Uterus (tissue), 4 donors: ENCODE results near the gene RETREG3. TPM values are rescaled to one million over a fixed set of nuclear protein-coding genes. Genes with fewer than 3 reads are reported as not detected.

Source experiments
- DNase-seq, 2 donors: peaks; one replicate each; pipeline ENCODE4 v3.0.0-alpha.2; 2019 to 2020
- H3K27ac ChIP-seq, 2 donors: fragments of 200-600 bp; sonication (generic); 1 replicate in 1 of 2; 2 replicates in 1 of 2; pipeline ENCODE4 v1.5.1; 2016 to 2018
- H3K27me3 ChIP-seq, 2 donors: fragments of 200-600 bp; sonication (generic); one replicate each; pipeline ENCODE4 v1.5.1; 2018 to 2019; ENCODE audit warnings: control low read depth in 1 of 2
- H3K36me3 ChIP-seq, 2 donors: fragments of 200-600 bp; sonication (generic); one replicate each; pipeline ENCODE4 v1.5.1; 2019; ENCODE audit warnings: control low read depth in 1 of 2
- H3K4me1 ChIP-seq, 2 donors: fragments of 200-600 bp; sonication (generic); one replicate each; pipeline ENCODE4 v1.5.1; 2018 to 2019; ENCODE audit warnings: control low read depth in 1 of 2
- H3K4me3 ChIP-seq, 2 donors: fragments of 200-600 bp; sonication (generic); 1 replicate in 1 of 2; 2 replicates in 1 of 2; pipeline ENCODE4 v1.5.1; 2018 to 2019; ENCODE audit warnings: mild to moderate bottlenecking in 1 of 2
- H3K9me3 ChIP-seq, 2 donors: fragments of 200-600 bp; sonication (generic); one replicate each; pipeline ENCODE4 v1.5.1; 2019; ENCODE audit warnings: control low read depth in 1 of 2
- CTCF ChIP-seq, 4 experiments: fragments of 200-600 bp in 2 of 4; fragments of 450-650 bp in 2 of 4; sonication (generic) in 2 of 4; IDR thresholded peaks; one replicate each; pipeline ENCODE4 v1.5.1; 2016 to 2019; ENCODE audit warnings: antibody characterized with exemption in 4 of 4, mild to moderate bottlenecking in 2 of 4, moderate library complexity in 1 of 4
- POLR2A ChIP-seq, 2 donors: fragments of 450-650 bp; IDR thresholded peaks; one replicate each; pipeline ENCODE4 v1.6.1; 2016; ENCODE audit warnings: antibody characterized with exemption in 2 of 2, mild to moderate bottlenecking in 1 of 2, moderate library complexity in 1 of 2
- intact Hi-C: fragments of 100-400 bp; cut with DNase I; formaldehyde crosslinking; loops from one replicate; pipeline ENCODE4 v1.15.1; 2023; ENCODE audit warnings: low total_unique reads
- total RNA-seq, 4 donors: library from RNA; depleted of rRNA in 3 of 4; stranded (reverse); fragments of >200 nt in 3 of 4; gene quantifications; one replicate each; pipeline versions ENCODE4 v1.1.0 to v1.2.4, GENCODE V29; 2014 to 2023
- donor health status: DM: yes; HTN: yes; CAD: no.

Gene RETREG3
- total RNA-seq, 4 donors from 2014 or later, result 12.6 to 72.7 (median 46.3) TPM

GRCh38 chr17:42581744-42582270, 27.4 kb downstream of the RETREG3 start:
- no peak for DNase-seq
- Histone ChIP-seq H3K27me3 (no peaks in the 10 kb centered on the region), H3K27ac (no peak overlapping the region), H3K4me3 (no peak overlapping the region), H3K9me3 (no peaks in the 10 kb centered on the region), H3K4me1 (peaks cover 0 to 10% of the 10 kb centered on the region in 2 donors), H3K36me3 (no peaks in the 10 kb centered on the region)
- TF ChIP-seq CTCF (IDR thresholded peaks at IDR 0.05), result no peak
- no peak for TF ChIP-seq POLR2A (IDR thresholded peaks at IDR 0.05)
- intact Hi-C loops, result loop anchor here (10.0 kb wide), 1 partner anchor 183 kb away; the partner anchor contains the start of gene RAMP2

- intact Hi-C loops, result loop anchor here (10.0 kb wide), 2 partner anchors 95 to 185 kb away; partner anchors contain the start of genes PLEKHH3 and RAMP2
- DNase-seq, result peak in 1 of 2 donors; percentile 11
- Histone ChIP-seq H3K27me3 (no peaks in the 10 kb centered on the region), H3K27ac (no peak overlapping the region), H3K9me3 (no peaks in the 10 kb centered on the region), H3K4me3 (no peak overlapping the region), H3K4me1 (peaks cover 0 to 12% of the 10 kb centered on the region in 2 donors), H3K36me3 (no peaks in the 10 kb centered on the region)
- no peak for TF ChIP-seq CTCF (IDR thresholded peaks at IDR 0.05)
- no peak for TF ChIP-seq POLR2A (IDR thresholded peaks at IDR 0.05)
Observed at GRCh38 chr17:42579794-42580551, 29.2 kb downstream of the RETREG3 start.

- peak; percentile 73 to 79 for DNase-seq
- Histone ChIP-seq H3K36me3 (no peaks in the 10 kb centered on the region), H3K4me1 (peaks cover 0 to 12% of the 10 kb centered on the region in 2 donors), H3K27ac (peak overlapping the region; percentile 73 to 82), H3K4me3 (peak overlapping the region; percentile 43 to 65), H3K27me3 (no peaks in the 10 kb centered on the region), H3K9me3 (no peaks in the 10 kb centered on the region)
- TF ChIP-seq CTCF (IDR thresholded peaks at IDR 0.05), result peak; percentile 66 to 79 (median 68)
- no peak for TF ChIP-seq POLR2A (IDR thresholded peaks at IDR 0.05)
- intact Hi-C loops, result loop anchor here (10.0 kb wide), 1 partner anchor 96 kb away; the partner anchor contains the start of gene PLEKHH3
Observed at GRCh38 chr17:42578282-42578869, 30.8 kb downstream of the RETREG3 start.

DNA sequence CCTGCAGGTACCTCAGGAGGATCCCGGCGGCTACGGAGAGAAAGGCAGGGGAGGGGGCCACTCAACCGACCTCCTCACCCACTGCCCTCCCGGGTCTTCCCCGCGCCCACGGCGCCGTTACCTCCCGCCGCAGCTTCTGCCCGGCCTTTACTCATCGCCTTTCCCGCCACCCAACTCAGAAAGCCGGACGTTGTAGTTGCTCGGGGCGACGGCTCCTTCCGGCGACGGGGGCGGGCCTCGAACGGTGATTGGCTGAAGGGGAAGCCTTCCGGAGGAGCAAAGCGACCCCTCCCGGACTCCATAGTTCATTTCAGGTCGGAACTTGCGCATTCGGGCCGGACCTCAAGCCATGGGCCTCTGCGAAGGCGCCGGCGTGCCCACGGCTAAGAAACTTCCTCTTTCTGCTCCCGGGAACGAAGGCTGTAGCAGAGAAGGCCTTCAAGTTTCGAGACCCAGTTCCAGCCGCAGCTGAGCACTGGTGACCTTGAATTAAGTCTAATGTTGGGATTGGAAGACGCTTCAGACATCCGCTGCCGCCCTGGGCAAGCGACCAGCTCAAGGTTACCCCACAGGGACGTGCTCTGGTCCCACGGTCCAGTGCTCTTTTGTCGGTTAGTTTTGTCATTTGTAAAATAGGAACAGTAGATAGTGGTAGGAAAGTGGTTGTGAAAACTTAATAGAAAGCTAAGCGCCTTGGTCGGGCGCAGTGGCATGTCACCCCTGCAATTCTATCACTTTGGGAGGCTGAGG, 31.5 kb downstream of the RETREG3 start, which contains the start of gene PSMC3IP:
Gene PSMC3IP (minus strand): TSS at position 198 of the 750 bp plus-strand sequence. CDS start 43 bp downstream, at position 155.
- H3K27ac ChIP-seq, result peak within 1 kb of the TSS; percentile 73 to 82
- TF ChIP-seq POLR2A (IDR thresholded peaks at IDR 0.05) (peak; percentile 64 to 66), CTCF (IDR thresholded peaks at IDR 0.05) (peak in 2 of 4 experiments; percentile 40 to 58)
- intact Hi-C loops, result loop anchor here (10.0 kb wide), 1 partner anchor 97 kb away; the partner anchor contains the start of gene PLEKHH3
- H3K9me3 ChIP-seq, result no peaks in the 10 kb centered on the region
- no peaks in the 10 kb centered on the region for H3K36me3 ChIP-seq
- H3K27me3 ChIP-seq, result no peaks in the 10 kb centered on the region
- peak within 1 kb of the TSS; percentile 43 to 65 for H3K4me3 ChIP-seq
- DNase-seq, result peak; percentile 95
- H3K4me1 ChIP-seq, result peaks cover 0 to 12% of the 10 kb centered on the region in 2 donors
